Activated CD8-positive, alpha-beta memory T cell treated with anti-CD3 and anti-CD28 coated beads, Interleukin-2, amount 50 U/mL, for 24 hours (primary cell): ENCODE data around the gene WDPCP.
"Not testable (repeated sequence)": the region's sequence is repeated elsewhere in the genome, so short reads cannot be mapped to it uniquely, and the experiment has no call there.

Experiments
- DNase-seq: peaks from one replicate; pipeline ENCODE4 v3.0.0-alpha.2; 2020; ENCODE audit errors: extremely low read depth

Gene WDPCP

GRCh38 chr2:63261137-63261621 is 327.1 kb downstream of the WDPCP start:
- no peak for DNase-seq

GRCh38 chr2:63257473-63257872 is 330.8 kb downstream of the WDPCP start:
- no peak for DNase-seq

GRCh38 chr2:63249161-63249560 is 339.1 kb downstream of the WDPCP start:
- DNase-seq: no peak

- DNase-seq: no peak
These were observed 345.5 kb downstream of the WDPCP start for GRCh38 chr2:63242747-63243146.

- DNase-seq: no peak
These were observed 362.2 kb downstream of the WDPCP start for GRCh38 chr2:63225964-63226686.

- DNase-seq: no peak
These were observed 369.3 kb downstream of the WDPCP start for GRCh38 chr2:63218800-63219526.

- DNase-seq: no peak
These were observed 393.0 kb downstream of the WDPCP start for GRCh38 chr2:63195310-63195709.

- DNase-seq: no peak
These were observed 394.1 kb downstream of the WDPCP start for GRCh38 chr2:63194175-63194574.

GRCh38 chr2:63192889-63193774 is 395.1 kb downstream of the WDPCP start:
- DNase-seq: no peak

- no peak for DNase-seq
These were observed 395.9 kb downstream of the WDPCP start for GRCh38 chr2:63192169-63192888.

- no peak for DNase-seq
These were observed 399.3 kb downstream of the WDPCP start for GRCh38 chr2:63189026-63189425.

- no peak for DNase-seq
These were observed 401.9 kb downstream of the WDPCP start for GRCh38 chr2:63186331-63186730.

GRCh38 chr2:63163161-63163820 is 425.0 kb downstream of the WDPCP start:
- DNase-seq: no peak

- no peak for DNase-seq
These were observed 429.0 kb downstream of the WDPCP start for GRCh38 chr2:63159262-63159661.

GRCh38 chr2:63136683-63137082 is 451.6 kb downstream of the WDPCP start:
- not testable (repeated sequence) for DNase-seq

- no peak for DNase-seq
These were observed 456.3 kb downstream of the WDPCP start for GRCh38 chr2:63132020-63132419.

GRCh38 chr2:63131196-63131595 is 457.1 kb downstream of the WDPCP start:
- no peak for DNase-seq

- no peak for DNase-seq
These were observed 460.7 kb downstream of the WDPCP start for GRCh38 chr2:63127594-63127993.

- no peak for DNase-seq
These were observed 463.4 kb downstream of the WDPCP start for GRCh38 chr2:63124850-63125249.

GRCh38 chr2:63124218-63124617 is 464.1 kb downstream of the WDPCP start:
- DNase-seq: no peak

- no peak for DNase-seq
These were observed 465.4 kb downstream of the WDPCP start for GRCh38 chr2:63122921-63123320.
